IMR-90 (cell line): ENCODE results near the gene DDI2. TPM values are rescaled to one million over a fixed set of nuclear protein-coding genes. Genes with fewer than 3 reads are reported as not detected.

ENCODE experiments used
- ATAC-seq: fragments of 200-7000 bp; cut with Tn5 transposase; 2 replicates; pipeline ENCODE4 v1.9.1; 2020; ENCODE audit warnings: low read depth, mild to moderate bottlenecking, moderate library complexity
- BruUV-seq: library from RNA; stranded (reverse); fragments of 400-500 nt; replicated peaks from 2 replicates; lab custom pipeline; 2021; lab: Mats Ljungman, UMichigan
- CTCF ChIA-PET: fragments of 300-600 bp; formaldehyde crosslinking; extraction: SDS; loops from one replicate; lab custom pipeline; 2021; ENCODE audit warnings: antibody characterized with exemption; lab: Yijun Ruan, JAX
- POLR2A ChIA-PET: fragments of 300-600 bp; sonication (Branson Sonifier 250); formaldehyde crosslinking; loops from one replicate; lab custom pipeline; 2022; ENCODE audit warnings: antibody characterized with exemption; ENCODE audit not compliant: unreplicated experiment; lab: Charles Lee
- DNase-seq: peaks from one replicate; pipeline ENCODE4 v3.0.0; 2013
- H2AFZ ChIP-seq: replicated peaks from 2 replicates; pipeline ENCODE3; 2013; ENCODE audit warnings: low read length, mild to moderate bottlenecking; ENCODE audit not compliant: poor library complexity
- H2AK5ac ChIP-seq: 2 replicates; pipeline ENCODE4 v1.6.1; 2013; ENCODE audit warnings: low read depth, low read length, inconsistent platforms
- H2AK9ac ChIP-seq: replicated peaks from 2 replicates; pipeline ENCODE3; 2013; ENCODE audit warnings: mild to moderate bottlenecking, low read depth, low read length, moderate library complexity; ENCODE audit not compliant: poor library complexity
- H2BK120ac ChIP-seq: 2 replicates; pipeline ENCODE4 v1.6.1; 2013; ENCODE audit warnings: low read depth, low read length, inconsistent platforms
- H2BK15ac ChIP-seq: 3 replicates; pipeline ENCODE4 v1.6.1; 2013; ENCODE audit warnings: low read depth, low read length, inconsistent platforms
- H2BK20ac ChIP-seq: 2 replicates; pipeline ENCODE4 v1.6.1; 2013; ENCODE audit warnings: low read depth, mild to moderate bottlenecking, inconsistent platforms, low read length, moderate library complexity
- H2BK5ac ChIP-seq: 2 replicates; pipeline ENCODE4 v1.6.1; 2013; ENCODE audit warnings: mild to moderate bottlenecking, low read depth, low read length, inconsistent platforms; ENCODE audit not compliant: poor library complexity, severe bottlenecking
- H3K14ac ChIP-seq: replicated peaks from 2 replicates; pipeline ENCODE4 v1.6.1; 2013; ENCODE audit warnings: low read depth, low read length, inconsistent platforms
- H3K18ac ChIP-seq: 2 replicates; pipeline ENCODE4 v1.6.1; 2013; ENCODE audit warnings: low read depth, low read length, control low read depth
- H3K23ac ChIP-seq: 2 replicates; pipeline ENCODE4 v1.6.1; 2013; ENCODE audit warnings: low read depth, low read length, inconsistent platforms
- H3K27ac ChIP-seq: 2 replicates; pipeline ENCODE4 v1.5.1; 2013; ENCODE audit warnings: mild to moderate bottlenecking, control low read depth, low read length; ENCODE audit not compliant: insufficient read depth
- H3K27me3 ChIP-seq: 2 replicates; pipeline ENCODE4 v1.6.1; 2013; ENCODE audit warnings: low read length; ENCODE audit not compliant: control insufficient read depth, insufficient read depth
- H3K36me3 ChIP-seq: 2 replicates; pipeline ENCODE4 v1.6.1; 2013; ENCODE audit warnings: low read length, mixed read lengths; ENCODE audit not compliant: control insufficient read depth, insufficient read depth
- H3K4ac ChIP-seq: 2 replicates; pipeline ENCODE4 v1.6.1; 2013; ENCODE audit warnings: low read depth, low read length, inconsistent platforms
- H3K4me1 ChIP-seq: 2 replicates; pipeline ENCODE4 v1.6.1; 2013; ENCODE audit warnings: low read length, mixed read lengths; ENCODE audit not compliant: control insufficient read depth, insufficient read depth
- H3K4me2 ChIP-seq: 2 replicates; pipeline ENCODE4 v1.6.1; 2013; ENCODE audit warnings: low read depth, mild to moderate bottlenecking, control low read depth, low read length, moderate library complexity
- H3K4me3 ChIP-seq: 2 replicates; pipeline ENCODE4 v1.5.1; 2013; ENCODE audit warnings: low read depth, mild to moderate bottlenecking, control low read depth, low read length, moderate library complexity; ENCODE audit not compliant: insufficient read depth
- H3K56ac ChIP-seq: 2 replicates; pipeline ENCODE4 v1.6.1; 2013; ENCODE audit warnings: low read length, inconsistent platforms; ENCODE audit not compliant: insufficient read depth; ENCODE audit errors: extremely low read depth
- H3K79me1 ChIP-seq, 2 experiments: 2 replicates each; pipeline ENCODE4 v1.6.1; 2013; ENCODE audit warnings: low read length in 2 of 2, inconsistent platforms in 1 of 2, low read depth in 1 of 2
- H3K9ac ChIP-seq: 2 replicates; pipeline ENCODE4 v1.6.1; 2013; ENCODE audit warnings: low read depth, low read length, control low read depth
- H3K9me1 ChIP-seq: 2 replicates; pipeline ENCODE4 v1.6.1; 2013; ENCODE audit warnings: low read length, inconsistent platforms; ENCODE audit not compliant: insufficient read depth
- H3K9me3 ChIP-seq: 2 replicates; pipeline ENCODE4 v1.6.1; 2013; ENCODE audit warnings: low read length; ENCODE audit not compliant: control insufficient read depth, insufficient read depth
- H4K20me1 ChIP-seq: 2 replicates; pipeline ENCODE4 v1.6.1; 2013; ENCODE audit warnings: low read length, inconsistent platforms; ENCODE audit not compliant: insufficient read depth
- H4K5ac ChIP-seq: 2 replicates; pipeline ENCODE4 v1.6.1; 2013; ENCODE audit warnings: mild to moderate bottlenecking, low read depth, low read length, control low read depth
- H4K8ac ChIP-seq, 2 experiments: 2 replicates each; pipeline ENCODE4 v1.6.1; 2013; ENCODE audit warnings: low read depth in 2 of 2, low read length in 2 of 2, control low read depth in 1 of 2, inconsistent platforms in 1 of 2
- H4K91ac ChIP-seq: 2 replicates; pipeline ENCODE4 v1.6.1; 2013; ENCODE audit warnings: low read depth, low read length, inconsistent platforms; ENCODE audit not compliant: insufficient read depth
- BHLHE40 ChIP-seq: fragments of 150-350 bp; IDR thresholded peaks from 2 replicates; pipeline ENCODE4 v1.6.1; 2016; ENCODE audit warnings: mild to moderate bottlenecking, low read depth, low read length
- CEBPB ChIP-seq: IDR thresholded peaks from 2 replicates; pipeline ENCODE4 v1.6.1; 2012; ENCODE audit warnings: low read depth, low read length, improper control_type of control experiment
- CHD1 ChIP-seq: IDR thresholded peaks from 2 replicates; pipeline ENCODE4 v1.6.1; 2012; ENCODE audit warnings: low read depth, low read length, improper control_type of control experiment
- CTCF ChIP-seq: conservative IDR thresholded peaks from 2 replicates; pipeline ENCODE4 v1.5.1; 2012; ENCODE audit warnings: mild to moderate bottlenecking, low read depth, low read length, improper control_type of control experiment
- ELK1 ChIP-seq: fragments of 150-350 bp; IDR thresholded peaks from 2 replicates; pipeline ENCODE4 v1.6.1; 2016; ENCODE audit warnings: low read depth, mild to moderate bottlenecking, low read length, moderate library complexity, borderline replicate concordance
- MAFK ChIP-seq: IDR thresholded peaks from 2 replicates; pipeline ENCODE4 v1.6.1; 2012; ENCODE audit warnings: low read depth, low read length, improper control_type of control experiment
- MAZ ChIP-seq: IDR thresholded peaks from 2 replicates; pipeline ENCODE4 v1.6.1; 2012; ENCODE audit warnings: low read depth, mild to moderate bottlenecking, low read length, improper control_type of control experiment, moderate library complexity, borderline replicate concordance
- POLR2A ChIP-seq: IDR thresholded peaks from 2 replicates; pipeline ENCODE4 v1.6.1; 2012; ENCODE audit warnings: mild to moderate bottlenecking, low read depth, low read length
- RAD21 ChIP-seq: IDR thresholded peaks from 2 replicates; pipeline ENCODE4 v1.6.1; 2012; ENCODE audit warnings: low read length, improper control_type of control experiment
- RFX5 ChIP-seq: IDR thresholded peaks from 2 replicates; pipeline ENCODE4 v1.8.0; 2012; ENCODE audit warnings: low read depth, mild to moderate bottlenecking, low read length, moderate library complexity
- SMC3 ChIP-seq: fragments of 150-350 bp; IDR thresholded peaks from 2 replicates; pipeline ENCODE4 v1.6.1; 2016; ENCODE audit warnings: low read depth, mild to moderate bottlenecking, antibody characterized with exemption, low read length, moderate library complexity
- USF2 ChIP-seq: fragments of 150-350 bp; IDR thresholded peaks from 2 replicates; pipeline ENCODE4 v1.6.1; 2017; ENCODE audit warnings: mild to moderate bottlenecking, antibody characterized with exemption, low read length, low read depth
- WGBS, 2 experiments: methylation state at CpG; one replicate each; pipeline versions ENCODE4 v1.1.5 to v1.1.7; 2013; ENCODE audit warnings: missing lambda C conversion rate in 2 of 2; ENCODE audit not compliant: insufficient read length in 1 of 2; ENCODE audit errors: extremely low coverage in 2 of 2; 5-methylcytosine and 5-hydroxymethylcytosine counted together
- dilution Hi-C: fragments of 300-500 bp; cut with HindIII; formaldehyde crosslinking; loops from one replicate; pipeline ENCODE4 v1.14.3; 2018; ENCODE audit warnings: low sequenced_read_pairs; ENCODE audit not compliant: unreplicated experiment
- in situ Hi-C: fragments of 300-500 bp; cut with MboI; formaldehyde crosslinking; loops from 3 replicates; pipeline ENCODE4 v1.14.3; 2019; ENCODE audit warnings: low sequenced_read_pairs, inconsistent platforms, mixed read lengths
- intact Hi-C: fragments of 100-400 bp; cut with micrococcal nuclease; formaldehyde crosslinking; loops from 2 replicates; pipeline ENCODE4 v1.10.0; 2022
- polyA plus RNA-seq, 3 experiments: library from polyadenylated mRNA; depleted of rRNA; stranded (reverse); fragments of >200 nt; gene quantifications; 2 replicates each; pipeline ENCODE4 v1.2.3, GENCODE V29; 2012; ENCODE audit warnings: low replicate concordance in 1 of 3
- total RNA-seq: library from RNA; depleted of rRNA; stranded (reverse); fragments of >200 nt; gene quantifications from 2 replicates; pipeline ENCODE4 v1.2.3, GENCODE V29; 2012

DDI2 gene
- total and polyA plus RNA-seq, 2 of the 4 experiments (the other 2 are of a cell fraction), result 6.0 to 13.4 TPM

GRCh38 chr1:15676688-15677661, 59.7 kb downstream of the DDI2 start:
- BruUV-seq, result no TSS peak
- ATAC-seq, result no peak
- Histone ChIP-seq H4K20me1 (no peaks in the 10 kb centered on the region), H2AK5ac (no peak overlapping the region), H3K36me3 (no peaks in the 10 kb centered on the region), H3K27ac (no peak overlapping the region), H4K8ac (no peak overlapping the region), H3K14ac (no peak overlapping the region), H3K9me1 (peaks cover 17% of the 10 kb centered on the region), H3K4me2 (no peak overlapping the region), H2BK120ac (no peak overlapping the region), H3K23ac (no peak overlapping the region), H4K91ac (no peak overlapping the region), H2AK9ac (no peak overlapping the region), H3K27me3 (no peaks in the 10 kb centered on the region), H3K4ac (no peak overlapping the region), H3K56ac (no peak overlapping the region), H3K18ac (no peak overlapping the region), H4K5ac (no peak overlapping the region), H2BK5ac (no peak overlapping the region), H3K4me1 (peaks cover 12% of the 10 kb centered on the region), H3K9me3 (no peaks in the 10 kb centered on the region), H2AFZ (no peak overlapping the region), H3K4me3 (no peak overlapping the region), H3K79me1 (peaks cover 0 to 8% of the 10 kb centered on the region in 2 experiments; a peak in 1 of 4 replicates), H2BK15ac (no peak overlapping the region), H3K9ac (no peak overlapping the region), H2BK20ac (peak overlapping the region; percentile 11; the same call in 1 of the 2 replicates)
- dilution Hi-C loops (no loop called here), in situ Hi-C loops (no loop called here), intact Hi-C loops (no loop called here)
- POLR2A ChIA-PET, result no interaction called here
- TF ChIP-seq MAFK (no peak), BHLHE40 (no peak), CTCF (no peak), RAD21 (no peak), POLR2A (no peak), SMC3 (no peak), USF2 (no peak), ELK1 (no peak), CEBPB (no peak), RFX5 (no peak), MAZ (no peak), CHD1 (no peak)
- DNase-seq, result no peak
- CTCF ChIA-PET, result no interaction called here
- WGBS, 2 experiments, result 65% methylated on average over 2 of the region's 6 CpGs; no CpG with 5 or more reads in 1 of the 2 experiments
